IPS-18c (cell line): Measurements from ENCODE around the gene SPPL2A.
"Not testable (repeated sequence)": the region's sequence is repeated elsewhere in the genome, so short reads cannot be mapped to it uniquely, and the experiment has no call there.

Experiments used
- H3K4me3 ChIP-seq: 2 replicates; pipeline ENCODE4 v1.7.0; 2013; ENCODE audit warnings: low read depth, mild to moderate bottlenecking, low read length, moderate library complexity; ENCODE audit not compliant: insufficient read depth
- H3K9me3 ChIP-seq: one replicate; pipeline ENCODE4 v1.6.1; 2013; ENCODE audit warnings: mild to moderate bottlenecking, low read length, moderate library complexity; ENCODE audit not compliant: control insufficient read depth, insufficient read depth

The SPPL2A gene, protein sequence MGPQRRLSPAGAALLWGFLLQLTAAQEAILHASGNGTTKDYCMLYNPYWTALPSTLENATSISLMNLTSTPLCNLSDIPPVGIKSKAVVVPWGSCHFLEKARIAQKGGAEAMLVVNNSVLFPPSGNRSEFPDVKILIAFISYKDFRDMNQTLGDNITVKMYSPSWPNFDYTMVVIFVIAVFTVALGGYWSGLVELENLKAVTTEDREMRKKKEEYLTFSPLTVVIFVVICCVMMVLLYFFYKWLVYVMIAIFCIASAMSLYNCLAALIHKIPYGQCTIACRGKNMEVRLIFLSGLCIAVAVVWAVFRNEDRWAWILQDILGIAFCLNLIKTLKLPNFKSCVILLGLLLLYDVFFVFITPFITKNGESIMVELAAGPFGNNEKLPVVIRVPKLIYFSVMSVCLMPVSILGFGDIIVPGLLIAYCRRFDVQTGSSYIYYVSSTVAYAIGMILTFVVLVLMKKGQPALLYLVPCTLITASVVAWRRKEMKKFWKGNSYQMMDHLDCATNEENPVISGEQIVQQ

DNA sequence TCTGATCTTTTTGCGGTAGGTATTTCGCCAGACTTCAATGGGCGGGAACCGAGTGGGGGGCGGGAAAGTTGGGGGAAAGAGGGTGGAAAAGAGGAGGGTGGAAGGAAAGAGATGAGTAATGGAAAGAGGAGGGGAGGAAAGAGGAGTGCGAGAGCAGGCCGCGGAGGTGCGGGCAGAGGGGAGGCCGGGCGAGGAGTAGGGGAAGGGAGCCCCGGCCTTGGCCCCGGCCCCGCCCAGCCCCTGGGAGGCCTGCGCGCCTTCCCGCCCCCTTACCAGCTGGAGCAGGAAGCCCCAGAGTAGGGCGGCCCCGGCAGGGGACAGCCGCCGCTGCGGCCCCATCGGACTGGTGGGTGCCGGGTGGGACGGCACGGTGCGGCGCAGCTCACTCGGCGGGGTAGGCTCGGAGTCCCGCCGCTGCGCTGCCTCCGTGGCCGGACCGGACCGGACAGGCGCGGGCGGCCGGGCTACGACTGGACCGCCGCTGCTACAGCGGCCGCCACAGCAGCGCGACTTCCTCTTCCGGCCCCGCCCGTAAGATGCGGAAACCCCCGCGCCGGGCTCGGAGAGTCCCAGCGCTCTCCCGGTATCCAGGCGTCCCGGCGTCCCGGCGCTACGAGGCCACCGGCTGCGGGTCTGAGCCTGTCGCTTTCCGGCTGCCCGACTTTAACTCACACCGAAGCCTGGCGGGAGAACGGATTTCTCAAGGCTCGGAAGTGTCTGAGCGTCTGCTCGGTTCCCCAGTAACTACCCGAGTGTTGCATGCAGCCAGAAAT is at the start of gene SPPL2A:
TSS of gene SPPL2A (minus strand) at position 512 of the 773 bp plus-strand sequence. CDS start at position 339, 173 bp downstream.
- Histone ChIP-seq H3K9me3 (peaks cover 3% of the 10 kb centered on the region), H3K4me3 (peak within 1 kb of the TSS; percentile 66)

DNA sequence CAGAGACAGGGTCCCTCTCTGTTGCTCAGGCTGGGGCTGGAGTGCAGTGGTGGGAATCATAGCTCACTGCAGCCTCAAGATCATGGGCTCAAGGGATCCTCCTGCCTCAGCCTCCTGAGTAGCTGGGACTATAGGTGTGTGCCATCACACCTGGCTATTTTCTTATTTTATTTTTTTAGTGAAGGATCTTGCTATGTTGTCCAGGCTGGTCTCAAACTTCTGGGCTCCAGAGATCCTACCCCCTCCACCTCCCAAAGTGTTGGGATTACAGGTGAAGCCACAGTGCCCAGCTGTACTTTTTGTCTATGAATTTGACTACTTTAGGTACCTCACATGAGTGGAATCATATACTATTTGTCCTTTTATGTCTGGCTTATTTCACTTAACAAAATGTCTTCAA is 49.1 kb upstream of the SPPL2A start:
- Histone ChIP-seq H3K4me3 (no peak overlapping the region), H3K9me3 (no peaks in the 10 kb centered on the region)

DNA sequence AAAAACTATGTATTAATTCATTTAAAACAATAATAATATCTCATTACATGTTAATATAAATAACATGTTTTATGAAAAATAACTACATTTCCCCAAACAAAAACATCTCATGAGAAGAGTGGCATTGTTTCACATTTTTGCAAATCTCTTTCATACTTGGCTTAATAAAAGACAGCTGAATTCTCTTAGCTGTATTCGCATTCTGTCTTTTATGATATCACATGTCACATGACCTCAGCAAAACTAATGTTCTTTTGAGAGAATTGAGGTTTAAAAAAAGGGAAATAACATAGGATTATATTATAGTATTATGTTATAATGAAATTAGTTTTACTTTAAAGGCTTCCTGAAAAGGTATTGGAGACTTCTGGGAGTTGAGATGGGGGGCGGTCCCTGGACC is 48.4 kb upstream of the SPPL2A start:
- Histone ChIP-seq H3K9me3 (no peaks in the 10 kb centered on the region), H3K4me3 (no peak overlapping the region)

DNA sequence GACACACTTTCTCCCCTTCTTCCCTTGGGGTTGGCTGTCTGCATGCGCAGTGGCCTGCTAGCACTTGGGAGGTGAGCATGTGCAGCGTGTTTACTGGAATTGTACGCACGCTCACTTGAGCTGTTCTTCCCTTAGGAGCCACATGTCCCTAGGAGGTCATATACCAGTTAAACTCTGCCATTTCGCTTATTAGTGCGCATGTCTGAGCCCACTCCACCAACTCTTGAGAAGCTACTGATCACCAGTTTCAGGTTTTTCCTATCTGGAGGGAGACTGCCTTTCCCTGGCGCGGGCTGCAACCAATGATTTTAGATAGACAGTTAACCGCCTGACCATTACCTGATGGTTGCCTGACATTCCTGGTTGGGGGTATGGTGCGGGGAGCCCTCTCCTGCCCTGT is 47.6 kb upstream of the SPPL2A start:
- Histone ChIP-seq H3K9me3 (no peaks in the 10 kb centered on the region), H3K4me3 (no peak overlapping the region)

DNA sequence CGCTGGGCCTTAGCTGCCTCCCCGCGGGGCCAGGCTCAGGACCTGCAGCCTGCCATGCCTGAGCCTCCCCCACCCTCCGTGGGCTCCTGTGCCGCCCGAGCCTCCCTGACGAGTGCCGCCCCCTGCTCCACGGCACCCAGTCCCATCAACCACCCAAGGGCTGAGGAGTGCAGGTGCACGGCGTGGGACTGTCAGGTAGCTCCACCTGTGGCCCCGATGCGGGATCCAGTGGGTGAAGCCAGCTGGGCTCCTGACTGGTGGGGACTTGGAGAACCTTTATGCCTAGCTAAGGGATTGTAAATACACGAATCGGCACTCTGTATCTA is 46.6 kb upstream of the SPPL2A start:
- H3K9me3 ChIP-seq, H3K4me3 ChIP-seq: not testable (repeated sequence)

DNA sequence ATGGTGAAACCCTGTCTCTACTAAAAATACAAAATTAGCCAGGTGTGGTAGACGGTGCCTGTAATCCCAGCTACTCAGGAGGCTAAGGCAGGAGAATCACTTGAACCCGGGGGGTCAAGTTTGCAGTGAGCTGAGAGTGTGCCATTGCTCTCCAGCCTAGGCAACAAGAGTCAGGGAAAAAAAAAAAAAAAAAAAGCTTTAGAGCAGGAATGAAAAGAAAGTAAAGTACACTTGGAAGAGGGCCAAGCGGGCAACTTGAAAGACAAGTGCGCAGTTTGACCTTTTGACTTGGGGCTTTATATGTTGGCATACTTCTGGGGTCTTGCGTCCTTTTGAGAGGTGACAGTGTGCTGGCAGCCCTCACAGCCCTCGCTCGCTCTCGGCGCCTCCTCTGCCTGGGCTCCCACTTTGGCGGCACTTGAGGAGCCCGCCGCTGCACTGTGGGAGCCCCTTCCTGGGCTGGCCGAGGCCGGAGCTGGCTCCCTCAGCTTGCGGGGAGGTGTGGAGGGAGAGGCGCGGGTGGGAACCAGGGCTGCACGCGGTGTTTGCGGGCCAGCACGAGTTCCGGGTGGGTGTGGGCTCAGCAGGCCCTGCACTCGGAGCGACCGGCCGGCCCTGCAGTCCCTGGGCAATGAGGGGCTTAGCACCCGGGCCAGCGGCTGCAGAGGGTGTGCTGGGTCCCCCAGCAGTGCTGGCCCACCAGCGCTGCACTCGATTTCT is 46.1 kb upstream of the SPPL2A start:
- not testable (repeated sequence) for H3K9me3 ChIP-seq, H3K4me3 ChIP-seq

DNA sequence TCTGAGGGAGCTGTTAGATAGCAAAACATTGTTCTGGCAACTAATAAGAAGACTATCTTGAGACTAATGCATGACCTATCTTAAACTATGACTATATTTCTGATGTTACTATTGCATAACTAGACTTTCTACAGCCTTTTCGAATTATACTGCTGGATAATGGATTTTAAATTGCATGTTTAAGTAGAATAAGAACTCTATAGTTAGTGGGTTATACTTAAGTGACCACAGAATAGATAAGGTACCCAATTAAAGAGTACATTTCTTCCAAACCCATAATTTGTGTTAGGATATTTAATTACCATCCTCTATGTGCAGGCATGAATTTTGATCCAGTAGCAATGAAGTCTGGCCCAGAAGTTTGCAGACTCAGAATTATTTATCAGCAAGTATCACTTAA is 44.6 kb upstream of the SPPL2A start:
- Histone ChIP-seq H3K9me3 (no peaks in the 10 kb centered on the region), H3K4me3 (no peak overlapping the region)

DNA sequence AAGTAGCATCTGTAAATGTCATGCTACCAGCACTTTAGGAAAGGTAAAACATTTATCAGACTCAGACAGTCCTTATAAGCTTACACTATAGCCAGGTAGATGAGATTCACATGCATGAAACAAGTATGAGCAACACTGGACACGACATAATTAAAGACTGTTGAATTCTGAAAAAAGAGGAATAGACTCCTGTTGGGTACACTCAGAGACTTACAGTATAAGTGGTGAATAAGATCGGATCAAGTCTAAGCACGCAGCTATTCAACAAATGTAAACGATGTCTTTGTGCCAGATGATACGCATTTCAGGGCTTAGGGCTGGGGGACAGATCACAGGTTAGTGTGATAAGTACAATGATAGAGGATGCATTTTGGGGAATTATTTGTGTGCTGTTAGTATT is 43.2 kb upstream of the SPPL2A start:
- Histone ChIP-seq H3K4me3 (no peak overlapping the region), H3K9me3 (no peaks in the 10 kb centered on the region)

DNA sequence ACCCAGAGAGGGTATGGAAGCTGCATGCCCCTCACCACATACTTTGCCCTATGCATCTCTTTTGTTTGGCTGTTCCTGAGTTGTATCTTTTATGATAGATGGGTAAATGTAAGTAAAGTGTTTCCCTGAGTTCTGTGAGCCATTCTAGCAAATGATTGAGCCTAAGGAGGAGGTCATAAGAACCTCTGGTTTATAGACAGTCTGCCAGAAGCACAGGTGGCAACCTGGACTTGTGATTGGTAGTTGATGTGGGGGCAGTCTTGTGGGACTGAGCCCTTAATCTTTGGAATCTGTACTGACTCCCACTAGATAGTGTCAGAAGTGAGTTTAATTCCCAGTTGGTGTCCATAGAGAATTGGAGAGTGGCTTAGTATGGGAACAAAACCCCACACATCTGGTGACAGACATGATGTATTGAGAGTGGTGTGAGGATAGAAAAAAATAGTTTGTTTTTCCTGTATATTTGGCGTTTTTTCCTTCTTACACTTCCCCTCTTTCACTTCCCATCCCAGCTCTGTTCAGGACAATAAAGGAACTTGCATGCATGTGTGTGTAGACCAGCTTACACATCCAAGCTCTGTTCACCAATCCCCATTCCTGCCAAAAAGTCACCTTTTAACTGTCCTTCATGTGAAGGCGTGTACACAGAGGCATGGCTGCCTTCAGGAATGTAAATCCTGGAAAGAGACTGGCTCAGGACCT is 38.1 kb upstream of the SPPL2A start:
- H3K9me3 ChIP-seq = no peaks in the 10 kb centered on the region
- no peak overlapping the region for H3K4me3 ChIP-seq

DNA sequence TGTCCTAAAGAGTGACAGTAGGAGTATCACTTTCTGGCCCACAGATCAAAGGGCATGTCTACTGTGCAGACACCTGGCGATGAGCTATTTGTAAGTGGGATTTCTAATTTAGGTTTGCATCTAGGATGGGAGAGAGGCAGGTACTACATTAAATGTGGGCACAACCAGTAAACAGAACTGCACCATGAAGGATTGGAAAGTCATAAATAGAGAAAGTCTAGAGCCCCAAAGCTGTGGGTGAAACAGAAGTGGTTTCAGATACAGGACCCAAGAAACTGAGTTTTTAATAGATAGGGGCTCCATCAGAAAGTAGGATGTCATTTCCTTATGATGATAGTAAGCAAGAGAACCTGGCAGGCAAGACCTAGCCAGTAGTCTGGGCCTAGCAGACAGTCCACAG is 35.2 kb upstream of the SPPL2A start:
- H3K4me3 ChIP-seq = no peak overlapping the region
- H3K9me3 ChIP-seq = no peaks in the 10 kb centered on the region

DNA sequence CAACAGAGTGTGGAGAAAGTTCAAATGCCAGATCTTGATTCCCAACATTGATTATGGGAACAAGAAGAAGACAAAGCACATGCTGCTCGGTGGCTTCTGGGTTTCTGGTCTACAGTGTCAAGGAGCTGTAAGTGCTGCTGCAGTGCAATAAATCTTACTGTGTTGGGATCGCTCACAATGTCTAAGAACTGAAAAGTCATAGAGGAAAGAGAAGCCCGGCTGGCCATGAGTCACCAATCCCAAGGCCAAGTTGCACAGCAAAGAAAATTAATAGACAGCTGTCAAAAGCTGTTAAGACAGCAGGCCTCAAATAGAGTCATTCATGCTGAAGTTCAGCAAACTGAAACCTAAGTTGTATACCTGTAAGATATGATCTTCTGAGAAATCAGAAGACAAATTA is 33.2 kb upstream of the SPPL2A start:
- H3K9me3 ChIP-seq = no peaks in the 10 kb centered on the region

DNA sequence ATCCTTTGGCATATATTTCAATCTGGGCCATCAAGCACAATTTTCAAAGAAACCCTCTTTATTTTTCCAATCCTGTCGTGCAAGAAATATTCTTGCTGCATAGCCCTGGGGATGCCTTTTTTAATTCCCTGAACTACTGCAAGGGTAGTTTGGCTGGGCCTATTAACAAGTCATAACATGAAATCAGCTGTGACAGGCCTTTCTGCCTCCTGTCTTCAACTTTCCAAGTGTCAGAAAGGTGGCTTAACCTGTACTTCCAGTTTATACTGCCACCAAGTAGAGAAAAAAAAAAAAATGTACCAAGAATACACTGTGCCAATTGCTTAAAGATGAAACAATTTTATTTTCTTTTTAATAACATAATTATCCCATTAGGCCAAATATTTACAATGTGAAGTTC is 32.4 kb upstream of the SPPL2A start:
- H3K9me3 ChIP-seq = no peaks in the 10 kb centered on the region
- no peak overlapping the region for H3K4me3 ChIP-seq

More for the DNA sequence above, 33.2 kb upstream of the SPPL2A start:
- no peak overlapping the region for H3K4me3 ChIP-seq

DNA sequence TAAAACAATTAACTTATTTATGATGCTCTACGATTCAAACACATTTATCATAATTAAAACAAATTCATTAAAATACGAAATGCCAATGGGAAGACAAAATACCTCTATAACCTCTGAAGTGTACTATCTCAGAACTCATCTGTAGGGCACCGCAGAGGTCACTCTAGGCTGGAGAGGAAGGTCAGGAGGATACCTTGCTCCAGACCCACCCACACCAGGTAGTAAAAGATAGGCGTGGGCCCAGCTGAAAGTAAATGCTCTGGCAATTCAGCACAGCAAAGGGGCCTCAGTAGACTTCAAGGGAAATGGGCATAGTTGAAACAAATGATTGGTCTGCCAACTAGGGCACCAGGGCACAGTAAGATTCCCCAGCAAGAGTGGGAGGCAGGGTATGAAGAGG is 26.0 kb upstream of the SPPL2A start:
- Histone ChIP-seq H3K9me3 (no peaks in the 10 kb centered on the region), H3K4me3 (no peak overlapping the region)

DNA sequence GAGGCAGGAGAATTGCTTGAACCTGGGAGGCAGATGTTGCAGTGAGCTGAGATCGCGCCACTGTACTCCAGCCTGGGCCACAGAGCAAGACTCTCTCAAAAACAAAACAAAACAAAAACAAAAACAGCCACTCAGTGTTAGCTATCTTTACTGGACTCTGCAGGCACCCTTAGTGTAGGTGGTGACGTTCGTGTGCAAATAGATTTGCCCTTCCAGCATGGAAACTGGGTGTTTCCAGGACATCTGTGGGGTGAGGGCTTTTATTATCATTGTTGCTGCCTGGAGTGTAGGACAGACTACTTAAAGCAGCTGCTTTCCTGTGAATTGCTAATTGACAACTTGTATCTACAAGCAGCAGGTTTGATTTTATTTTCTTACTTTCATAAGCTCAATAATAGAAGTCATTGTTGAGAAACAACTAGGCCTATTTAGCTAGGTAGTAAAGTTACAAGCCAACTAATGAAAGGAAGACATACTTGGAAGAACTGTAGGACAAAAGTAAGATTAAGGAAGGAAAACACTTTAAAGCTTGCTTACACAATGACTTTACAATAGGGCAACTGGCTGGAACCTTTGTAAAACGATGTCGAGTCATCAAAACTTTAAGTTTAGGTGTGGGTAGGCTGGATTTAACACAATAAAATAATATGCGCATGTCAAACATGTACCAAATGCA is 25.4 kb upstream of the SPPL2A start:
- Histone ChIP-seq H3K9me3 (no peaks in the 10 kb centered on the region), H3K4me3 (no peak overlapping the region)

DNA sequence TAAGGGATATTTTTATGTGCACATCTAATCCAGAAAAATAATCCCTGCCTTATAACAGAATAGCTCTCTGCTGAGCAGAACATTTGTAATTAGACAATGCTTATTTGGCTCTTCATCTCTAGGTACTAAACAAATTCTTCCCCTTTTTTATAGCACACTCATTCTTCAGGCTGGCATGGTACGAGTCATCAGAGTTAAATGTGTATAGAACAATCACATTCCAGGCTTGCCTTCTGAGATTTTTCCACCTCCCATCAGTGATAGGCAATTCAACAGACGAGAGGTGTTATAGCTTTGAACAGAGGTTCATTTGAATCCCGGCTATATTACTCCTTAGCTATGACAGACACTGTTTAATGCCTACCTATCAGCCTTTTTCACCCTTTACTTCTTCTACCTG is 21.4 kb upstream of the SPPL2A start:
- no peak overlapping the region for H3K4me3 ChIP-seq
- no peaks in the 10 kb centered on the region for H3K9me3 ChIP-seq

DNA sequence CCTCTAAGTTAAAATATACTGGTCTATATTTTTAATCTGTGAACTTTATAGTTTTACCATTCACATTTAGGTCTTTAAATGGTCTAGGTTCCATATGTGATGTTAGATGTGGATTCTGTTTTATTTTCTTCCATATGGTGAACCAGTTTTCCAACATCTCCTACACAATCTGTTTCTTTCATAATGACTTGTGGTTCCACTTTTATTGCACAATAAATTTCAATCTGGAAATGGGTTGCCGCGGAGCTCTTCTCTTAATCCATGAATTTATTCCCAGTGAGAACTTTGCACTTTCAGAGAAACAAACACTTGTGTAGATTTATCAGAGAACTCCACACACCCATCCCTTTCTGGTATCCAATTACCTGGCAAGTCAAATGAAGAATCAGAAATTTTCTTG is 20.9 kb upstream of the SPPL2A start:
- Histone ChIP-seq H3K4me3 (no peak overlapping the region), H3K9me3 (no peaks in the 10 kb centered on the region)

DNA sequence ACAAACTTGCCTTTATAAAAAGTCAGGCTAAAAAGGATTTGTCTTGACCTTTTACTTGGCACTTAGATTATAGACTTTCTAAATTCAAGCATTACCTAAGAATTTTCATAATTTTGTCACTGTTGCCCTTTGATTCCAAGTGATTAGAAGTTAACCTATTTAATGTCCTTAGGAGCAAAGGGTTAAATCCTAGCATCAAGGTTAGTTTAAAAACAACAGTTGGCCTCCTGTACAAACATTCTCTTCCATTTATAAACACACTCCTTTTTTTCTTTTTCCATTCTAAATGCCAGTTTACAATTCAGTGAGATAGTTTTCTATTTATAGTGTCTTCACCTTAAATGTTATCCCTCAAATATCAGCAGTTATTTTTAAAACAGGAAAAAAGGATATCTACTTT is 18.4 kb upstream of the SPPL2A start:
- no peaks in the 10 kb centered on the region for H3K9me3 ChIP-seq
- no peak overlapping the region for H3K4me3 ChIP-seq
